HG03469 (cell line): Measurements from ENCODE around the gene SCD.

Experiments
- ATAC-seq: cut with Tn5 transposase; IDR thresholded peaks from one replicate; pipeline ENCODE4 v1.9.1; 2021; ENCODE audit warnings: mild to moderate bottlenecking, moderate library complexity, moderate number of reproducible peaks; ENCODE audit not compliant: unreplicated experiment

Gene SCD

GRCh38 chr10:100391163-100392002 lies 44.4 kb downstream of the SCD start:
- no peak for ATAC-seq

- no peak for ATAC-seq
Measured at GRCh38 chr10:100392686-100393003, 45.6 kb downstream of the SCD start.

- no peak for ATAC-seq
Measured at GRCh38 chr10:100395626-100396025, 48.6 kb downstream of the SCD start.

- no peak for ATAC-seq
Measured at GRCh38 chr10:100396605-100397004, 49.6 kb downstream of the SCD start.

GRCh38 chr10:100401631-100402328 lies 54.7 kb downstream of the SCD start:
- no peak for ATAC-seq

GRCh38 chr10:100403734-100404133 lies 56.7 kb downstream of the SCD start:
- no peak for ATAC-seq

GRCh38 chr10:100413173-100413572 lies 66.1 kb downstream of the SCD start:
- no peak for ATAC-seq
